ENCODE data around the gene NSF. TPM values are rescaled to one million over a fixed set of nuclear protein-coding genes. Genes with fewer than 3 reads are reported as not detected.
"Not testable (repeated sequence)": the region's sequence is repeated elsewhere in the genome, so short reads cannot be mapped to it uniquely, and the experiment has no call there.

Gene NSF
- total and polyA plus RNA-seq, 2 donors (not counting 1 experiment from before 2014, with no cell fraction given), result 65.5 to 66.7 TPM

GRCh38 chr17:46692196-46692595, 101.7 kb downstream of the NSF start:
- not testable (repeated sequence) for H3K27me3 ChIP-seq (ENCODE audit: control insufficient read depth, insufficient read depth, low read length); H3K4me2 ChIP-seq (ENCODE audit: extremely low read depth, insufficient read depth, low read length); DNase-seq (ENCODE audit: low read depth in 2 of 2); H3K36me3 ChIP-seq (ENCODE audit: control insufficient read depth, insufficient read depth, low read length); H3K9ac ChIP-seq (ENCODE audit: insufficient read depth, low read length); H3K4me1 ChIP-seq (ENCODE audit: control insufficient read depth, extremely low read depth, insufficient read depth, low read length); H3K4me3 ChIP-seq (replicated peaks in 1 of 4; ENCODE audit: control extremely low read depth in 1 of 4, insufficient read depth in 1 of 4, low read depth in 3 of 4, low read length in 4 of 4); H3K9me3 ChIP-seq (ENCODE audit: control insufficient read depth, insufficient read depth, low read depth, low read length); H3K27ac ChIP-seq (ENCODE audit: insufficient read depth, low read length); H2AFZ ChIP-seq (ENCODE audit: low read length); H3K79me2 ChIP-seq (ENCODE audit: control insufficient read depth, insufficient read depth, low read length); H4K20me1 ChIP-seq (ENCODE audit: control insufficient read depth, extremely low read depth, insufficient read depth, low read length)

- H3K27me3 ChIP-seq (ENCODE audit: control insufficient read depth, insufficient read depth, low read length); H2AFZ ChIP-seq (ENCODE audit: low read length); H3K36me3 ChIP-seq (ENCODE audit: control insufficient read depth, insufficient read depth, low read length); H3K9ac ChIP-seq (ENCODE audit: insufficient read depth, low read length); DNase-seq (ENCODE audit: low read depth in 2 of 2); H4K20me1 ChIP-seq (ENCODE audit: control insufficient read depth, extremely low read depth, insufficient read depth, low read length); H3K4me1 ChIP-seq (ENCODE audit: control insufficient read depth, extremely low read depth, insufficient read depth, low read length); H3K4me2 ChIP-seq (ENCODE audit: extremely low read depth, insufficient read depth, low read length); H3K9me3 ChIP-seq (ENCODE audit: control insufficient read depth, insufficient read depth, low read depth, low read length); H3K4me3 ChIP-seq (replicated peaks in 1 of 4; ENCODE audit: control extremely low read depth in 1 of 4, insufficient read depth in 1 of 4, low read depth in 3 of 4, low read length in 4 of 4); H3K79me2 ChIP-seq (ENCODE audit: control insufficient read depth, insufficient read depth, low read length); H3K27ac ChIP-seq (ENCODE audit: insufficient read depth, low read length): not testable (repeated sequence)
Measured at GRCh38 chr17:46693283-46693682, 102.8 kb downstream of the NSF start.

- not testable (repeated sequence) for H2AFZ ChIP-seq (ENCODE audit: low read length); H3K4me3 ChIP-seq (replicated peaks in 1 of 4; ENCODE audit: control extremely low read depth in 1 of 4, insufficient read depth in 1 of 4, low read depth in 3 of 4, low read length in 4 of 4); H3K27ac ChIP-seq (ENCODE audit: insufficient read depth, low read length); H3K36me3 ChIP-seq (ENCODE audit: control insufficient read depth, insufficient read depth, low read length); H3K4me2 ChIP-seq (ENCODE audit: extremely low read depth, insufficient read depth, low read length); H4K20me1 ChIP-seq (ENCODE audit: control insufficient read depth, extremely low read depth, insufficient read depth, low read length); H3K9ac ChIP-seq (ENCODE audit: insufficient read depth, low read length); H3K27me3 ChIP-seq (ENCODE audit: control insufficient read depth, insufficient read depth, low read length); H3K4me1 ChIP-seq (ENCODE audit: control insufficient read depth, extremely low read depth, insufficient read depth, low read length); DNase-seq (ENCODE audit: low read depth in 2 of 2); H3K9me3 ChIP-seq (ENCODE audit: control insufficient read depth, insufficient read depth, low read depth, low read length); H3K79me2 ChIP-seq (ENCODE audit: control insufficient read depth, insufficient read depth, low read length)
Measured at GRCh38 chr17:46696522-46696921, 106.1 kb downstream of the NSF start.

- H3K4me2 ChIP-seq (ENCODE audit: extremely low read depth, insufficient read depth, low read length); H4K20me1 ChIP-seq (ENCODE audit: control insufficient read depth, extremely low read depth, insufficient read depth, low read length); H3K36me3 ChIP-seq (ENCODE audit: control insufficient read depth, insufficient read depth, low read length); H3K9ac ChIP-seq (ENCODE audit: insufficient read depth, low read length); H3K79me2 ChIP-seq (ENCODE audit: control insufficient read depth, insufficient read depth, low read length); H3K27me3 ChIP-seq (ENCODE audit: control insufficient read depth, insufficient read depth, low read length); H3K4me3 ChIP-seq (replicated peaks in 1 of 4; ENCODE audit: control extremely low read depth in 1 of 4, insufficient read depth in 1 of 4, low read depth in 3 of 4, low read length in 4 of 4); H2AFZ ChIP-seq (ENCODE audit: low read length); DNase-seq (ENCODE audit: low read depth in 2 of 2); H3K27ac ChIP-seq (ENCODE audit: insufficient read depth, low read length); H3K9me3 ChIP-seq (ENCODE audit: control insufficient read depth, insufficient read depth, low read depth, low read length); H3K4me1 ChIP-seq (ENCODE audit: control insufficient read depth, extremely low read depth, insufficient read depth, low read length): not testable (repeated sequence)
Measured at GRCh38 chr17:46699014-46699413, 108.5 kb downstream of the NSF start.

GRCh38 chr17:46717999-46718398, 127.5 kb downstream of the NSF start:
- no peaks in the 10 kb centered on the region for H3K9me3 ChIP-seq (ENCODE audit: control insufficient read depth, insufficient read depth, low read depth, low read length)
- no peaks in the 10 kb centered on the region for H3K4me1 ChIP-seq (ENCODE audit: control insufficient read depth, extremely low read depth, insufficient read depth, low read length)
- TF ChIP-seq EZH2 (IDR thresholded peaks at IDR 0.05; ENCODE audit: low read length, missing control alignments), result no peak
- no peak for TF ChIP-seq CTCF (conservative IDR thresholded peaks at IDR 0.05 in 1 of 2, IDR thresholded peaks at IDR 0.05 in 1 of 2; ENCODE audit: low read depth in 1 of 2, low read length in 2 of 2)
- no peak overlapping the region for H3K4me3 ChIP-seq (replicated peaks in 1 of 4; ENCODE audit: control extremely low read depth in 1 of 4, insufficient read depth in 1 of 4, low read depth in 3 of 4, low read length in 4 of 4)
- no peak for DNase-seq (ENCODE audit: low read depth in 2 of 2)
- H2AFZ ChIP-seq (ENCODE audit: low read length), result no peak overlapping the region
- no peak overlapping the region for H3K27ac ChIP-seq (ENCODE audit: insufficient read depth, low read length)
- H3K79me2 ChIP-seq (ENCODE audit: control insufficient read depth, insufficient read depth, low read length), result no peaks in the 10 kb centered on the region
- H3K27me3 ChIP-seq (ENCODE audit: control insufficient read depth, insufficient read depth, low read length), result no peaks in the 10 kb centered on the region
- no peak overlapping the region for H3K4me2 ChIP-seq (ENCODE audit: extremely low read depth, insufficient read depth, low read length)
- no peak overlapping the region for H3K9ac ChIP-seq (ENCODE audit: insufficient read depth, low read length)
- no peaks in the 10 kb centered on the region for H3K36me3 ChIP-seq (ENCODE audit: control insufficient read depth, insufficient read depth, low read length)
- H4K20me1 ChIP-seq (ENCODE audit: control insufficient read depth, extremely low read depth, insufficient read depth, low read length), result no peaks in the 10 kb centered on the region
